H9 (cell line): ENCODE data around the gene TNIP2. TPM values are rescaled to one million over a fixed set of nuclear protein-coding genes. Genes with fewer than 3 reads are reported as not detected.

Experiments used
- DNase-seq: peaks from one replicate; pipeline ENCODE4 v3.0.0-alpha.2; 2017
- H2AFZ ChIP-seq: one replicate; pipeline ENCODE4 v1.6.1; 2013; ENCODE audit warnings: mild to moderate bottlenecking, low read length, control low read depth, moderate library complexity
- H2AK5ac ChIP-seq: 2 replicates; pipeline ENCODE4 v1.6.1; 2013; ENCODE audit warnings: low read length, control low read depth, mixed read lengths; ENCODE audit not compliant: insufficient read length
- H2BK120ac ChIP-seq: one replicate; pipeline ENCODE4 v1.6.1; 2013; ENCODE audit warnings: low read depth, mild to moderate bottlenecking, low read length, control low read depth, inconsistent platforms; ENCODE audit not compliant: poor library complexity, severe bottlenecking
- H2BK12ac ChIP-seq: 2 replicates; pipeline ENCODE4 v1.6.1; 2013; ENCODE audit warnings: low read length, control low read depth, mixed read lengths, low read depth; ENCODE audit not compliant: insufficient read length
- H2BK15ac ChIP-seq: 2 replicates; pipeline ENCODE4 v1.6.1; 2013; ENCODE audit warnings: low read depth, low read length, control low read depth
- H2BK20ac ChIP-seq: one replicate; pipeline ENCODE4 v1.6.1; 2013; ENCODE audit warnings: low read depth, mild to moderate bottlenecking, low read length, control low read depth, inconsistent platforms; ENCODE audit not compliant: poor library complexity, severe bottlenecking
- H2BK5ac ChIP-seq: 2 replicates; pipeline ENCODE4 v1.6.1; 2013; ENCODE audit warnings: low read length, control low read depth, mixed read lengths; ENCODE audit not compliant: insufficient read length
- H3K14ac ChIP-seq: 2 replicates; pipeline ENCODE4 v1.6.1; 2013; ENCODE audit warnings: low read length, control low read depth; ENCODE audit not compliant: insufficient read depth
- H3K18ac ChIP-seq: 2 replicates; pipeline ENCODE4 v1.6.1; 2013; ENCODE audit warnings: low read depth, mild to moderate bottlenecking, mixed read lengths, low read length, control low read depth; ENCODE audit not compliant: insufficient read length
- H3K23ac ChIP-seq: 2 replicates; pipeline ENCODE4 v1.6.1; 2013; ENCODE audit warnings: low read length, control low read depth, mixed read lengths, low read depth; ENCODE audit not compliant: insufficient read length
- H3K23me2 ChIP-seq: 2 replicates; pipeline ENCODE4 v1.6.1; 2013; ENCODE audit warnings: low read depth, mild to moderate bottlenecking, mixed read lengths, low read length, control low read depth; ENCODE audit not compliant: insufficient read length, poor library complexity, severe bottlenecking
- H3K27ac ChIP-seq: 2 replicates; pipeline ENCODE4 v1.5.1; 2013; ENCODE audit warnings: low read length, control low read depth, mixed read lengths, low read depth; ENCODE audit not compliant: insufficient read length
- H3K27me3 ChIP-seq: 2 replicates; pipeline ENCODE4 v1.6.1; 2013; ENCODE audit warnings: low read length, control low read depth, inconsistent platforms; ENCODE audit not compliant: insufficient read depth
- H3K4ac ChIP-seq: 2 replicates; pipeline ENCODE4 v1.6.1; 2013; ENCODE audit warnings: low read depth, mild to moderate bottlenecking, control low read depth, inconsistent platforms, low read length, moderate library complexity
- H3K4me1 ChIP-seq: 2 replicates; pipeline ENCODE4 v1.6.1; 2013; ENCODE audit warnings: low read length, control low read depth, inconsistent platforms; ENCODE audit not compliant: insufficient read depth
- H3K4me2 ChIP-seq: 2 replicates; pipeline ENCODE4 v1.6.1; 2013; ENCODE audit warnings: low read length, control low read depth, mixed read lengths; ENCODE audit not compliant: insufficient read length, insufficient read depth
- H3K56ac ChIP-seq: 2 replicates; pipeline ENCODE4 v1.6.1; 2013; ENCODE audit warnings: low read depth, mild to moderate bottlenecking, mixed read lengths, low read length, control low read depth; ENCODE audit not compliant: insufficient read length
- H3K79me1 ChIP-seq: 2 replicates; pipeline ENCODE4 v1.6.1; 2013; ENCODE audit warnings: low read depth, mild to moderate bottlenecking, moderate library complexity, low read length, control low read depth, inconsistent platforms; ENCODE audit not compliant: insufficient read depth, poor library complexity, severe bottlenecking
- H3K79me2 ChIP-seq: 2 replicates; pipeline ENCODE4 v1.6.1; 2013; ENCODE audit warnings: low read length, control low read depth, inconsistent platforms; ENCODE audit not compliant: insufficient read depth
- H3K9ac ChIP-seq: 2 replicates; pipeline ENCODE4 v1.6.1; 2013; ENCODE audit warnings: low read length, control low read depth, mixed read lengths; ENCODE audit not compliant: insufficient read length; ENCODE audit errors: extremely low read depth
- H3K9me3 ChIP-seq: one replicate; pipeline ENCODE4 v1.6.1; 2013; ENCODE audit warnings: low read depth, low read length, inconsistent platforms; ENCODE audit not compliant: control insufficient read depth
- H3T11ph ChIP-seq: one replicate; pipeline ENCODE4 v1.6.1; 2013; ENCODE audit warnings: mild to moderate bottlenecking, low read length, control low read depth, inconsistent platforms
- H4K20me1 ChIP-seq: one replicate; pipeline ENCODE4 v1.6.1; 2013; ENCODE audit not compliant: control insufficient read depth, insufficient read length, insufficient read depth
- H4K5ac ChIP-seq: 2 replicates; pipeline ENCODE4 v1.6.1; 2013; ENCODE audit warnings: low read depth, mild to moderate bottlenecking, mixed read lengths, low read length, control low read depth; ENCODE audit not compliant: insufficient read length
- H4K8ac ChIP-seq: replicated peaks from 2 replicates; pipeline ENCODE4 v1.6.1; 2013; ENCODE audit warnings: low read length, control low read depth, mixed read lengths, low read depth; ENCODE audit not compliant: insufficient read length
- H4K91ac ChIP-seq: 2 replicates; pipeline ENCODE4 v1.6.1; 2013; ENCODE audit warnings: low read depth, mild to moderate bottlenecking, moderate library complexity, mixed read lengths, low read length, control low read depth; ENCODE audit not compliant: insufficient read length
- H3K27ac Mint-ChIP-seq, 3 experiments: 2 replicates in 2 of 3; 3 replicates in 1 of 3; pipeline ENCODE4 v1.8.0; 2020 to 2021; ENCODE audit warnings: mixed read lengths in 3 of 3, mild to moderate bottlenecking in 1 of 3, moderate library complexity in 1 of 3
- H3K27me3 Mint-ChIP-seq: 2 replicates; pipeline ENCODE4 v1.8.0; 2021; ENCODE audit warnings: low read depth, mild to moderate bottlenecking, moderate library complexity, mixed read lengths
- H3K36me3 Mint-ChIP-seq, 3 experiments: 2 replicates in 2 of 3; 3 replicates in 1 of 3; pipeline ENCODE4 v1.8.0; 2020 to 2021; ENCODE audit warnings: low read depth in 3 of 3, mixed read lengths in 3 of 3; ENCODE audit not compliant: insufficient read depth in 1 of 3
- H3K4me1 Mint-ChIP-seq, 2 experiments: 2 replicates each; pipeline ENCODE4 v1.8.0; 2020; ENCODE audit warnings: mixed read lengths in 2 of 2
- H3K4me3 Mint-ChIP-seq, 2 experiments: 2 replicates in 1 of 2; 3 replicates in 1 of 2; pipeline ENCODE4 v1.8.0; 2020 to 2021; ENCODE audit warnings: mild to moderate bottlenecking in 2 of 2, mixed read lengths in 2 of 2, moderate library complexity in 1 of 2
- H3K9me3 Mint-ChIP-seq, 2 experiments: 2 replicates in 1 of 2; 3 replicates in 1 of 2; pipeline ENCODE4 v1.8.0; 2020; ENCODE audit warnings: mild to moderate bottlenecking in 2 of 2, mixed read lengths in 2 of 2, moderate library complexity in 1 of 2
- WGBS: extraction: QIAGEN DNeasy Blood & Tissue Kit; methylation state at CpG from one replicate; pipeline ENCODE4 v1.1.7; 2013; ENCODE audit warnings: missing lambda C conversion rate, low lambda C conversion rate, mixed read lengths; ENCODE audit not compliant: insufficient read length; ENCODE audit errors: extremely low coverage; 5-methylcytosine and 5-hydroxymethylcytosine counted together
- total RNA-seq: library from RNA; stranded (reverse); gene quantifications from 2 replicates; pipeline ENCODE4 v1.2.1, GENCODE V29; 2021
- TF ChIP-seq, protein P1 (sequence below): fragments of 200-600 bp; sonication (generic); conservative IDR thresholded peaks from 3 replicates; pipeline ENCODE4 v1.8.0; 2021; ENCODE audit warnings: antibody characterized with exemption, mild to moderate bottlenecking

TNIP2 gene
- total RNA-seq, 1 experiment from 2014 or later = 44.7 TPM

DNA sequence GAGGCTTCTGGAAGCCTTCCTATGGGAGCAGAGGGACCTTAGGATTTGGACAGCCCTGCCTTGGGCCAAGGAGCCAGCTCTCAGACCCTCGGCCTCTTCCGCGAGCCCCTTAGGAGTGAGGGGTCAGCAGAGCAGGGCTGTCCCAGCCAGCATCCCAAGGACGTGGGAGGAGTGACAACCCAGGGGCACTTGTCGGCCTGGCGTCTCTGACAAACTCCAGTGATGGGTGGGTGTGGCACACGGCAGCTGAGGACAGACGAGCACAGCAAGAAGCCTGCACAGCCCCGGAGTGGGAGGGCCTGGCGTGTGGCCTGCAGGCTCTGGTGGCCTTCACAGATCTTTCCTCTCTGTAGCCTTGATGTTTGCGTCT is 11.6 kb upstream of the TNIP2 start:
- DNase-seq = no peak
- Histone ChIP-seq H2AK5ac (no peak overlapping the region), H2BK5ac (no peak overlapping the region), H2BK12ac (no peak overlapping the region), H3K23me2 (no peaks in the 10 kb centered on the region), H3K4ac (no peak overlapping the region), H2AFZ (no peak overlapping the region), H4K8ac (no peak overlapping the region), H3K79me2 (no peaks in the 10 kb centered on the region), H3K18ac (no peak overlapping the region), H4K91ac (no peak overlapping the region), H3K9ac (no peak overlapping the region), H4K5ac (no peak overlapping the region), H3K27me3 (no peaks in the 10 kb centered on the region), H2BK20ac (no peak overlapping the region), H3K4me2 (no peak overlapping the region), H3K79me1 (no peaks in the 10 kb centered on the region), H3K56ac (no peak overlapping the region), H3K4me1 (no peaks in the 10 kb centered on the region), H3K27ac (no peak overlapping the region), H2BK120ac (no peak overlapping the region), H3T11ph (no peak overlapping the region), H4K20me1 (no peaks in the 10 kb centered on the region), H3K14ac (no peak overlapping the region), H2BK15ac (no peak overlapping the region), H3K9me3 (no peaks in the 10 kb centered on the region), H3K23ac (no peak overlapping the region)
- Mint-ChIP-seq H3K4me1 (peaks cover 19% of the 10 kb centered on the region in 2 experiments), H3K4me3 (no peak overlapping the region), H3K9me3 (peaks cover 12 to 17% of the 10 kb centered on the region in 2 experiments; a peak in 4 of 5 replicates), H3K27ac (no peak overlapping the region), H3K27me3 (peaks cover 2% of the 10 kb centered on the region), H3K36me3 (peaks cover 0 to 13% (median 5%) of the 10 kb centered on the region in 3 experiments; a peak in 4 of 7 replicates)
- TF ChIP-seq, protein P1, sequence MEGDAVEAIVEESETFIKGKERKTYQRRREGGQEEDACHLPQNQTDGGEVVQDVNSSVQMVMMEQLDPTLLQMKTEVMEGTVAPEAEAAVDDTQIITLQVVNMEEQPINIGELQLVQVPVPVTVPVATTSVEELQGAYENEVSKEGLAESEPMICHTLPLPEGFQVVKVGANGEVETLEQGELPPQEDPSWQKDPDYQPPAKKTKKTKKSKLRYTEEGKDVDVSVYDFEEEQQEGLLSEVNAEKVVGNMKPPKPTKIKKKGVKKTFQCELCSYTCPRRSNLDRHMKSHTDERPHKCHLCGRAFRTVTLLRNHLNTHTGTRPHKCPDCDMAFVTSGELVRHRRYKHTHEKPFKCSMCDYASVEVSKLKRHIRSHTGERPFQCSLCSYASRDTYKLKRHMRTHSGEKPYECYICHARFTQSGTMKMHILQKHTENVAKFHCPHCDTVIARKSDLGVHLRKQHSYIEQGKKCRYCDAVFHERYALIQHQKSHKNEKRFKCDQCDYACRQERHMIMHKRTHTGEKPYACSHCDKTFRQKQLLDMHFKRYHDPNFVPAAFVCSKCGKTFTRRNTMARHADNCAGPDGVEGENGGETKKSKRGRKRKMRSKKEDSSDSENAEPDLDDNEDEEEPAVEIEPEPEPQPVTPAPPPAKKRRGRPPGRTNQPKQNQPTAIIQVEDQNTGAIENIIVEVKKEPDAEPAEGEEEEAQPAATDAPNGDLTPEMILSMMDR = no peak
- no CpG with 5 or more reads among the region's 11 CpGs for WGBS
